ENCODE data around the gene SEL1L3.

- no peak for TF ChIP-seq CTCF (conservative IDR thresholded peaks at IDR 0.05)
- TF ChIP-seq ZFX (IDR thresholded peaks at IDR 0.05): peak; percentile 48; the same call in 1 of the 2 replicates
These were observed at the start of gene SEL1L3 for GRCh38 chr4:25862411-25863346.

All from C4-2B (cell line).